Suppressor macrophage treated with lipopolysaccharide for 1 hour (primary cell): ENCODE data around the gene TBC1D9.
"Not testable (repeated sequence)": the region's sequence is repeated elsewhere in the genome, so short reads cannot be mapped to it uniquely, and the experiment has no call there.

Experiments used
- DNase-seq, 3 donors: peaks; one replicate each; pipeline ENCODE4 v3.0.0-alpha.2; 2020 to 2022

TBC1D9 gene

GRCh38 chr4:140756319-140757231 is at the start of gene TBC1D9:
Gene TBC1D9, minus strand, starts transcription at chr4:140756385. Its CDS starts 340 bp downstream, at chr4:140756045.
- DNase-seq = peak; percentile 92 to 94 (median 94)

GRCh38 chr4:140805293-140805692 is 49.1 kb upstream of the TBC1D9 start:
- no peak for DNase-seq

GRCh38 chr4:140802591-140802990 is 46.4 kb upstream of the TBC1D9 start:
- DNase-seq = no peak

GRCh38 chr4:140800666-140801065 is 44.5 kb upstream of the TBC1D9 start:
- peak; percentile 57 to 63 (median 61) for DNase-seq

GRCh38 chr4:140799686-140800225 is 43.6 kb upstream of the TBC1D9 start:
- peak; percentile 17 to 58 (median 49) for DNase-seq

- no peak for DNase-seq
Measured at GRCh38 chr4:140793291-140793690, 37.1 kb upstream of the TBC1D9 start.

GRCh38 chr4:140790765-140791164 is 34.6 kb upstream of the TBC1D9 start:
- peak; percentile 88 to 94 (median 93) for DNase-seq

GRCh38 chr4:140790171-140790570 is 34.0 kb upstream of the TBC1D9 start:
- peak in 1 of 3 donors; percentile 25 for DNase-seq

GRCh38 chr4:140789759-140790158 is 33.6 kb upstream of the TBC1D9 start:
- peak; percentile 78 to 97 (median 93) for DNase-seq

GRCh38 chr4:140782787-140783186 is 26.6 kb upstream of the TBC1D9 start:
- DNase-seq = not testable (repeated sequence)

GRCh38 chr4:140781596-140781995 is 25.4 kb upstream of the TBC1D9 start:
- no peak for DNase-seq

GRCh38 chr4:140777894-140778293 is 21.7 kb upstream of the TBC1D9 start:
- no peak for DNase-seq

GRCh38 chr4:140777386-140777785 is 21.2 kb upstream of the TBC1D9 start:
- DNase-seq = no peak

- DNase-seq = no peak
Measured at GRCh38 chr4:140776556-140776955, 20.4 kb upstream of the TBC1D9 start.

- no peak for DNase-seq
Measured at GRCh38 chr4:140774956-140775355, 18.8 kb upstream of the TBC1D9 start.

- no peak for DNase-seq
Measured at GRCh38 chr4:140774510-140774909, 18.3 kb upstream of the TBC1D9 start.

GRCh38 chr4:140769209-140769608 is 13.0 kb upstream of the TBC1D9 start:
- peak; percentile 41 to 71 (median 62) for DNase-seq

GRCh38 chr4:140764785-140765392 is 8.7 kb upstream of the TBC1D9 start:
- DNase-seq = no peak

GRCh38 chr4:140762202-140762601 is 6.0 kb upstream of the TBC1D9 start:
- no peak for DNase-seq

- DNase-seq = peak; percentile 83 to 93 (median 84)
Measured at GRCh38 chr4:140757232-140757630, 1.0 kb upstream of the TBC1D9 start.

GRCh38 chr4:140755774-140756318 is 339 bp downstream of the TBC1D9 start:
- DNase-seq = peak in 2 of 3 donors; percentile 49 to 71

GRCh38 chr4:140754918-140755773 is 1.0 kb downstream of the TBC1D9 start:
- peak; percentile 20 to 67 (median 55) for DNase-seq
